Stomach (tissue), 4 donors: ENCODE data around the gene DPH6.

Experiments used
- CTCF ChIP-seq, 7 experiments: fragments of 450-650 bp in 4 of 7; fragments of 200-600 bp in 3 of 7; sonication (generic) in 3 of 7; IDR thresholded peaks; one replicate each; pipeline ENCODE4 v1.5.1; 2016 to 2019; ENCODE audit warnings: antibody characterized with exemption in 7 of 7, control low read depth in 2 of 7, mild to moderate bottlenecking in 1 of 7
- POLR2A ChIP-seq, 4 donors: fragments of 450-650 bp; IDR thresholded peaks; one replicate each; pipeline ENCODE4 v1.6.1; 2016; ENCODE audit warnings: antibody characterized with exemption in 4 of 4, control low read depth in 2 of 4, mild to moderate bottlenecking in 1 of 4, moderate library complexity in 1 of 4

GRCh38 chr15:35561308-35561707, 15.3 kb upstream of the DPH6 start:
- TF ChIP-seq CTCF (IDR thresholded peaks at IDR 0.05) (no peak), POLR2A (IDR thresholded peaks at IDR 0.05) (no peak)
